GM12875 (cell line): ENCODE data around the gene CD164.
"Not testable (repeated sequence)": the region's sequence is repeated elsewhere in the genome, so short reads cannot be mapped to it uniquely, and the experiment has no call there.

ENCODE experiments used
- H3K4me3 ChIP-seq: one replicate; pipeline ENCODE4 v1.5.1; 2011; ENCODE audit warnings: low read depth, low read length, control low read depth
- CTCF ChIP-seq: IDR thresholded peaks from 2 replicates; pipeline ENCODE4 v1.5.1; 2011; ENCODE audit warnings: low read depth, mild to moderate bottlenecking, control low read depth, inconsistent platforms, low read length, moderate library complexity, borderline replicate concordance; ENCODE audit not compliant: insufficient read depth

The CD164 gene

GRCh38 chr6:109342911-109343310, 39.4 kb downstream of the CD164 start:
- TF ChIP-seq CTCF = no peak
- no peak overlapping the region for H3K4me3 ChIP-seq

- TF ChIP-seq CTCF = no peak
Observed at GRCh38 chr6:109342506-109342905, 39.8 kb downstream of the CD164 start.

GRCh38 chr6:109340811-109341210, 41.5 kb downstream of the CD164 start:
- no peak for TF ChIP-seq CTCF
- no peak overlapping the region for H3K4me3 ChIP-seq

More at GRCh38 chr6:109342506-109342905, 39.8 kb downstream of the CD164 start:
- H3K4me3 ChIP-seq = no peak overlapping the region

GRCh38 chr6:109339906-109340678, 42.2 kb downstream of the CD164 start:
- TF ChIP-seq CTCF = no peak

GRCh38 chr6:109336221-109336961, 45.9 kb downstream of the CD164 start:
- H3K4me3 ChIP-seq = no peak overlapping the region
- TF ChIP-seq CTCF = no peak

More at GRCh38 chr6:109339906-109340678, 42.2 kb downstream of the CD164 start:
- no peak overlapping the region for H3K4me3 ChIP-seq

GRCh38 chr6:109333870-109334269, 48.4 kb downstream of the CD164 start:
- not testable (repeated sequence) for H3K4me3 ChIP-seq

- H3K4me3 ChIP-seq = no peak overlapping the region
- no peak for TF ChIP-seq CTCF
Observed at GRCh38 chr6:109332748-109333147, 49.5 kb downstream of the CD164 start.
